Measurements from ENCODE around the gene L3MBTL4. TPM values are rescaled to one million over a fixed set of nuclear protein-coding genes. Genes with fewer than 3 reads are reported as not detected.

The L3MBTL4 gene
- total RNA-seq, 1 donor from 2014 or later = 0.59 TPM

GRCh38 chr18:6399776-6400175 is 14.9 kb downstream of the L3MBTL4 start:
- TF ChIP-seq CTCF (IDR thresholded peaks at IDR 0.05) = no peak
- no peak for DNase-seq (ENCODE audit: extremely low spot score, unreplicated experiment)
- H3K27ac Mint-ChIP-seq (ENCODE audit: unreplicated experiment) = no peak overlapping the region
- H3K4me3 Mint-ChIP-seq (ENCODE audit: unreplicated experiment) = no peak overlapping the region
- H3K4me1 Mint-ChIP-seq (ENCODE audit: unreplicated experiment) = no peaks in the 10 kb centered on the region
- H3K36me3 Mint-ChIP-seq (ENCODE audit: unreplicated experiment) = no peaks in the 10 kb centered on the region
- H3K9me3 Mint-ChIP-seq (ENCODE audit: unreplicated experiment) = no peaks in the 10 kb centered on the region
- H3K27me3 Mint-ChIP-seq (ENCODE audit: unreplicated experiment) = peaks cover 13% of the 10 kb centered on the region

- no peaks in the 10 kb centered on the region for H3K36me3 Mint-ChIP-seq (ENCODE audit: unreplicated experiment)
- no peak for TF ChIP-seq CTCF (IDR thresholded peaks at IDR 0.05)
- DNase-seq (ENCODE audit: extremely low spot score, unreplicated experiment) = no peak
- H3K4me1 Mint-ChIP-seq (ENCODE audit: unreplicated experiment) = no peaks in the 10 kb centered on the region
- peaks cover 16% of the 10 kb centered on the region for H3K27me3 Mint-ChIP-seq (ENCODE audit: unreplicated experiment)
- no peak overlapping the region for H3K27ac Mint-ChIP-seq (ENCODE audit: unreplicated experiment)
- H3K9me3 Mint-ChIP-seq (ENCODE audit: unreplicated experiment) = no peaks in the 10 kb centered on the region
- H3K4me3 Mint-ChIP-seq (ENCODE audit: unreplicated experiment) = no peak overlapping the region
Observed at GRCh38 chr18:6397931-6398566, 16.7 kb downstream of the L3MBTL4 start.

GRCh38 chr18:6396847-6397246 is 17.9 kb downstream of the L3MBTL4 start:
- Mint-ChIP-seq H3K27me3 (ENCODE audit: unreplicated experiment) (peaks cover 12% of the 10 kb centered on the region), H3K9me3 (ENCODE audit: unreplicated experiment) (peaks cover 4% of the 10 kb centered on the region), H3K36me3 (ENCODE audit: unreplicated experiment) (no peaks in the 10 kb centered on the region), H3K4me1 (ENCODE audit: unreplicated experiment) (no peaks in the 10 kb centered on the region), H3K27ac (ENCODE audit: unreplicated experiment) (no peak overlapping the region), H3K4me3 (ENCODE audit: unreplicated experiment) (no peak overlapping the region)
- no peak for DNase-seq (ENCODE audit: extremely low spot score, unreplicated experiment)
- TF ChIP-seq CTCF (IDR thresholded peaks at IDR 0.05) = no peak

- no peaks in the 10 kb centered on the region for H3K36me3 Mint-ChIP-seq (ENCODE audit: unreplicated experiment)
- peaks cover 8% of the 10 kb centered on the region for H3K9me3 Mint-ChIP-seq (ENCODE audit: unreplicated experiment)
- peaks cover 12% of the 10 kb centered on the region for H3K27me3 Mint-ChIP-seq (ENCODE audit: unreplicated experiment)
- no peak overlapping the region for H3K27ac Mint-ChIP-seq (ENCODE audit: unreplicated experiment)
- H3K4me3 Mint-ChIP-seq (ENCODE audit: unreplicated experiment) = no peak overlapping the region
- no peak for DNase-seq (ENCODE audit: extremely low spot score, unreplicated experiment)
- no peaks in the 10 kb centered on the region for H3K4me1 Mint-ChIP-seq (ENCODE audit: unreplicated experiment)
- no peak for TF ChIP-seq CTCF (IDR thresholded peaks at IDR 0.05)
Observed at GRCh38 chr18:6396276-6396675, 18.4 kb downstream of the L3MBTL4 start.

DNA sequence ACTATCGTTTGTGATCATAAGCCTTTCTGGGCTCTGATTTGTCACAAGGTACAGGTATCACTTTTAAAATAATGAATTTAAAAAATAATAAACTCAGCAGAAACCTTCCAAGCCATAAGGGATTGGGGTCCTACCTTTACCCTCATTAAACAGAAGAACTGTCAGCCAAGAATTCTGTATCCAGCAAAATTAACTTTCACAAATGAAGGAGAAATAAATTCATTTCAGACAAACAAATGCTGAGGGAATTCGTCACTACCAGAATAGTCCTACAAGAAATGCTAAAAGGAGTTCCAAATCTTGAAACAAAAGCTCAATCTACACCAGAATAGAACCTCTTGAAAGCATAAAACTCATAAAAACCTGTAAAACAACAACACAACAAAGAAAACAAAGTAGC is 25.7 kb downstream of the L3MBTL4 start:
- DNase-seq (ENCODE audit: extremely low spot score, unreplicated experiment) = no peak
- H3K9me3 Mint-ChIP-seq (ENCODE audit: unreplicated experiment) = peaks cover 12% of the 10 kb centered on the region
- H3K27ac Mint-ChIP-seq (ENCODE audit: unreplicated experiment) = no peak overlapping the region
- no peaks in the 10 kb centered on the region for H3K4me1 Mint-ChIP-seq (ENCODE audit: unreplicated experiment)
- no peaks in the 10 kb centered on the region for H3K36me3 Mint-ChIP-seq (ENCODE audit: unreplicated experiment)
- TF ChIP-seq CTCF (IDR thresholded peaks at IDR 0.05) = no peak
- no peak overlapping the region for H3K4me3 Mint-ChIP-seq (ENCODE audit: unreplicated experiment)
- H3K27me3 Mint-ChIP-seq (ENCODE audit: unreplicated experiment) = peaks cover 3% of the 10 kb centered on the region
